ENCODE results near the gene ACTL6B.
"Not testable (repeated sequence)": the region's sequence is repeated elsewhere in the genome, so short reads cannot be mapped to it uniquely, and the experiment has no call there.

The ACTL6B gene

DNA sequence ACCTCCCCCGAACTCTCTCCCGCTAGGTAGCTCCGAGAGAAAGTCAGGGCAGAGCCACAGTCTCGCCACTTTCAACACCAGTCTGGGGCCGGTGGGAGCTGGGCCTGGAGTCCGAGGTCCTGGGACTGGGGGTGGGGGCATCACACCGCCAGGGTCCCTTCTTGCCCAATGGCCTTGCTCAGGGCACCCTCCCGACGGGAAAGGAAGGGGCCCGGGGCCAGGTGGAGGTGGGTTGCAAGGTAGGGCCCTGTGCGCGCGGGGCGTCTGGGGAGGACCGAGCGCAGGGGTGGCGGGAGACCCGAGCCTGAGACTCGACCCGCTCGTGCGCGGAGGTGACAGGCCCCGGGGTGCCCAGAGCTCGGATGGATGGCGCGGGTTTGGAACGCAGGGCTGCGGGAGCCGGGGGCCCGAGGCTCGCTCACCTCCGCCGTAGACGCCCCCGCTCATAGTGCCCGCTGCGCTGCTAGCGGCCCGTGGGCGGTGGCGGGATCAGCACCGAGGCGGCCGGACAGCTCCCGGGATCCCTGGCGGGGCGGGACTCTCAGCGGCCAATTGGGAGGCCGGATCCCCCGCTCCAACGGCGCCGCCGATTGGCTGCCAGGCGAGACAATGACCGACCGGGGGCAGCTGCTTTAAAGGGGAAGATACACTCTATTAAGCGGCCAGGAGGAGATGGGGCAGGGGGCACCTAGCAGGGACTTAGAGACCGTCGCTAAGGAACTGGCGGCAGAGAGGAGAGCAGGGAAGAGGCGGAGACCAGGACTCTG, at the start of gene ACTL6B:
Gene ACTL6B (minus strand): TSS at position 541 of the 767 bp plus-strand sequence. CDS start 94 bp downstream, at position 447.
- peak; percentile 62 for DNase-seq (ENCODE audit: low read depth)
- H3K4me3 ChIP-seq (ENCODE audit: low read depth, low read length) = no peak within 1 kb of the TSS
- TF ChIP-seq, protein P1, sequence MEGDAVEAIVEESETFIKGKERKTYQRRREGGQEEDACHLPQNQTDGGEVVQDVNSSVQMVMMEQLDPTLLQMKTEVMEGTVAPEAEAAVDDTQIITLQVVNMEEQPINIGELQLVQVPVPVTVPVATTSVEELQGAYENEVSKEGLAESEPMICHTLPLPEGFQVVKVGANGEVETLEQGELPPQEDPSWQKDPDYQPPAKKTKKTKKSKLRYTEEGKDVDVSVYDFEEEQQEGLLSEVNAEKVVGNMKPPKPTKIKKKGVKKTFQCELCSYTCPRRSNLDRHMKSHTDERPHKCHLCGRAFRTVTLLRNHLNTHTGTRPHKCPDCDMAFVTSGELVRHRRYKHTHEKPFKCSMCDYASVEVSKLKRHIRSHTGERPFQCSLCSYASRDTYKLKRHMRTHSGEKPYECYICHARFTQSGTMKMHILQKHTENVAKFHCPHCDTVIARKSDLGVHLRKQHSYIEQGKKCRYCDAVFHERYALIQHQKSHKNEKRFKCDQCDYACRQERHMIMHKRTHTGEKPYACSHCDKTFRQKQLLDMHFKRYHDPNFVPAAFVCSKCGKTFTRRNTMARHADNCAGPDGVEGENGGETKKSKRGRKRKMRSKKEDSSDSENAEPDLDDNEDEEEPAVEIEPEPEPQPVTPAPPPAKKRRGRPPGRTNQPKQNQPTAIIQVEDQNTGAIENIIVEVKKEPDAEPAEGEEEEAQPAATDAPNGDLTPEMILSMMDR (IDR thresholded peaks at IDR 0.05; ENCODE audit: low read depth, low read length) = no peak
- TF ChIP-seq MYC (IDR thresholded peaks at IDR 0.05; ENCODE audit: low read depth, low read length) (no peak), POLR2A (IDR thresholded peaks at IDR 0.05; ENCODE audit: extremely low read depth, insufficient read length) (no peak)
- TF ChIP-seq, protein P2, sequence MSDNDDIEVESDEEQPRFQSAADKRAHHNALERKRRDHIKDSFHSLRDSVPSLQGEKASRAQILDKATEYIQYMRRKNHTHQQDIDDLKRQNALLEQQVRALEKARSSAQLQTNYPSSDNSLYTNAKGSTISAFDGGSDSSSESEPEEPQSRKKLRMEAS (IDR thresholded peaks at IDR 0.05; ENCODE audit: low read depth, low read length) = no peak

DNA sequence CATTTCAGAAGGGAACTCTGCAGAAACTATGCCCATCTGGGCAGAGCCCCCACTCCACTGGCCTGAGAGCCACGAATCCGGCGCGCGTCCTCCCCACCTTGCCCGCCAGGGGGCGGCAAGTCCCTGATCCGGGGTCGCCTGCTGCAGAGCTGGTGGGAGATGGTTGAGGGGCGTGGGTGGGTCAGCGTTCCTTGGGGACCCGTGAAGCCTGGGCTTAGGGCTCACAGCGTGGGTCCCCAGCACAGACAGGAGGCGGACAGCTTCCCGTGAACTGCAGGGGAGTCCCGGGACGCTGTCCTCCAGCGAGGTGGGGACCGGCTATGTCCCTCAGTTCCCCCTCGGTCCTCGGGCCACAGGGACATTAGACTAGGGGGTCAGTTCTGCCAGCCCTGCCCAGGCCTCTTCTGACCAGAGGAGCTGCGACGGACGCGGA, 49.1 kb upstream of the ACTL6B start:
- H3K4me3 ChIP-seq (ENCODE audit: low read depth, low read length) = peak overlapping the region; percentile 94
- peak; percentile 92 for DNase-seq (ENCODE audit: low read depth)
- no peak for TF ChIP-seq POLR2A (IDR thresholded peaks at IDR 0.05; ENCODE audit: extremely low read depth, insufficient read length)
- TF ChIP-seq, protein P2 (IDR thresholded peaks at IDR 0.05; ENCODE audit: low read depth, low read length) = peak; percentile 78
- TF ChIP-seq MYC (IDR thresholded peaks at IDR 0.05; ENCODE audit: low read depth, low read length) = peak; percentile 78
- TF ChIP-seq, protein P1 (IDR thresholded peaks at IDR 0.05; ENCODE audit: low read depth, low read length) = peak; percentile 94

DNA sequence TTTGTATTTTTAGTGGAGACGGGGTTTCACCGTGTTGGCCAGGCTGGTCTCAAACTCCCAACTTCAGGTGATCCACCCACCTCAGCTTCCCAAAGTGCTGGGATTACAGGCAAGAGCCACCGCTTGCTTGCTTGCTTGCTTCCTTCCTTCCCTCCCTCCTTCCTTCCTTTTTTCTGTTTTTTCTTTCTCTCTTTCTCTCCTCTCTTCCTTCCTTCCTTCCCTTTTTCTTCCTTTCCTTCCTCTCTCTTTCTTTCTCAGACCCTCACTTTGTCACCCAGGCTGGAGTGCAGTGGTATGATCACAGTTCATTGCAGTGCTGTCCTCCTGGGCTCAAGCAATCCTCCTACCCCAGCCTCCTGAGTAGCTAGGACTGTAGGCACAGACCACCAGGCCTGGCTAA, 44.8 kb upstream of the ACTL6B start:
- DNase-seq (ENCODE audit: low read depth); H3K4me3 ChIP-seq (ENCODE audit: low read depth, low read length): not testable (repeated sequence)

DNA sequence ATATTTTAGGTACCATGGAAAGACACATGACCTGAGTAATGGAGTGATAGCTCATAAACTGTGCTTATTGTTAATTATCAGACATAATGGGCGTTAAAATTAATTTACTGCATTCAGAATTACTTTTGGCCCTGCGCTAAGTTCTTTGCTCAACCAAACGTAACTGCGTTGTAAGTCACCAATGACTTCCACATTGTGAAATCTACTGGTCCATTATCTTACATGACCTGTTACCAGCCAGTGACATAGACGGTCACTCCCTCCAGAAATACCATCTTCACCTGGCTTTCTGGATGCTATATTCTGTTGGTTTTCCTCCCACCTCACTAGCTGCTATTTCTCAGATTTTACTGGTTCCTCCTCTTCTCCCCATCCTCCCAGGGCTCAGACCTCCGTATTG, 42.8 kb upstream of the ACTL6B start:
- no peak for DNase-seq (ENCODE audit: low read depth)
- TF ChIP-seq POLR2A (IDR thresholded peaks at IDR 0.05; ENCODE audit: extremely low read depth, insufficient read length) (no peak), MYC (IDR thresholded peaks at IDR 0.05; ENCODE audit: low read depth, low read length) (no peak)
- TF ChIP-seq, protein P1 (IDR thresholded peaks at IDR 0.05; ENCODE audit: low read depth, low read length) = no peak
- TF ChIP-seq, protein P2 (IDR thresholded peaks at IDR 0.05; ENCODE audit: low read depth, low read length) = no peak
- no peak overlapping the region for H3K4me3 ChIP-seq (ENCODE audit: low read depth, low read length)

DNA sequence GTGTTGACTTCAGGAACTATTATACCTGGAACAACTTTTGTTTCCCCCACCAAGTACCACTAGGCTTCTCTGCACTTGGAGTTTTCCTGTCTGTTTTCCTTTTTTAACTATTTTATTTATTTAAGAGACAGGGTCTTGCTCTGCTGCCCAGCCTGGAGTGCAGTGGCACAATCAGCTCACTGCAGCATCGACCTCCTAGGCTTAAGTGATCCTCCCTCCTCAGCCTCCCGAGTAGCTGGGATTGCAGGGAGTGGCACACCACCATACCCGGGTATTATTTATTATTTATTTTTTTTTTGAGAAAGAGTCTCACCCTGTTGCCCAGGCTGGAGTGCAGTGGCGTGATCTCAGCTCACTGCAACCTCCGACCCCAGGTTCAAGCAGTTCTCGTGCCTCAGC, 39.9 kb upstream of the ACTL6B start:
- H3K4me3 ChIP-seq (ENCODE audit: low read depth, low read length) = no peak overlapping the region
- no peak for DNase-seq (ENCODE audit: low read depth)
- TF ChIP-seq POLR2A (IDR thresholded peaks at IDR 0.05; ENCODE audit: extremely low read depth, insufficient read length) (no peak), MYC (IDR thresholded peaks at IDR 0.05; ENCODE audit: low read depth, low read length) (no peak)
- TF ChIP-seq, protein P1 (IDR thresholded peaks at IDR 0.05; ENCODE audit: low read depth, low read length) = no peak
- TF ChIP-seq, protein P2 (IDR thresholded peaks at IDR 0.05; ENCODE audit: low read depth, low read length) = no peak

DNA sequence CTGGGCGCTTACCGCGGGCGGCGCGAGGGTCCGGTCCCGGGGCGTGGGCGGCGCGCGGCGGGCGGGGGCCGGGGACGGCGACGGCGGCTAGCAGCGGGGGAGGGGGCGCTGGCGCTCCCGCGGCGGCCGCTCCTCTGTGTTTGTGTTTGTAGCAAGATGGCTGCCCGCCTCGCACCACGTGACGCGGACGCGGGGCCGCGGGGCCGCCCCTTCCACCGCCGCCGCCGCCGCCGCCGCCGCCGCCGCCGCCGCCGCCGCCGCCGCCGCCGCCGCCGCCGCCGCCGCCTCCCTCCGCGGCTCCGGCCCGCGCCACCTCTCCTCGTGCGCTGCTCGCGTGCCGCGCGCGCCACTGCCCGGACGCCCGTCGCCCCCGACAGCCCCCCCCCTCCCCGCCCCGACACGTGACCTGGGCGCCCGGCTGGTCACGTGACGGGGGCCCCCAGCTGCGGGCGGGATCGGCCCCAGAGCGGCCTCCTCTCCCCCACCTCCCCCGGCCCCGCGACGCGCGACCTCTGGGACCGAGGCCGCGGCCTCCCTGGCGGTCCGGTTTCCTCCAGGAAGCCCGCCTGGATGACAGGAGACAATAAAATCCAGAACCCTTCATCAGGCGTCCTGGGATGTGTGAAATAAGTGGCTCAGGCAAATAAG, 38.0 kb upstream of the ACTL6B start, which contains the start of gene GIGYF1:
Gene GIGYF1 (minus strand): TSS at position 153 of the 648 bp plus-strand sequence. CDS start 6,012 bp downstream, outside the sequence.
- TF ChIP-seq MYC (IDR thresholded peaks at IDR 0.05; ENCODE audit: low read depth, low read length) = peak; percentile 35; the same call in 1 of the 2 replicates
- TF ChIP-seq POLR2A (IDR thresholded peaks at IDR 0.05; ENCODE audit: extremely low read depth, insufficient read length) = no peak
- TF ChIP-seq, protein P2 (IDR thresholded peaks at IDR 0.05; ENCODE audit: low read depth, low read length) = peak; percentile 79; the same call in 1 of the 2 replicates
- peak within 1 kb of the TSS; percentile 66 for H3K4me3 ChIP-seq (ENCODE audit: low read depth, low read length)
- peak; percentile 90 for DNase-seq (ENCODE audit: low read depth)
